NCI-H748 treated with DMSO at 0.1 percent for 48 hours (cell line): ENCODE results near the gene RILPL1.
"Not testable (repeated sequence)": the region's sequence is repeated elsewhere in the genome, so short reads cannot be mapped to it uniquely, and the experiment has no call there.

Source experiments
- DNase-seq: peaks from one replicate; lab custom pipeline; 2025; lab: John Stamatoyannopoulos, UW

RILPL1 gene

GRCh38 chr12:123494124-123494851 is 39.2 kb downstream of the RILPL1 start:
- no peak for DNase-seq

- DNase-seq, result not testable (repeated sequence)
These were observed 41.0 kb downstream of the RILPL1 start for GRCh38 chr12:123492339-123493039.

- DNase-seq, result no peak
These were observed 42.0 kb downstream of the RILPL1 start for GRCh38 chr12:123491481-123491880.

GRCh38 chr12:123491056-123491455 is 42.5 kb downstream of the RILPL1 start:
- DNase-seq, result no peak

GRCh38 chr12:123490089-123490488 is 43.4 kb downstream of the RILPL1 start:
- DNase-seq, result no peak

GRCh38 chr12:123489580-123489979 is 43.9 kb downstream of the RILPL1 start:
- no peak for DNase-seq

- no peak for DNase-seq
These were observed 44.8 kb downstream of the RILPL1 start for GRCh38 chr12:123488539-123489230.

- DNase-seq, result no peak
These were observed 46.1 kb downstream of the RILPL1 start for GRCh38 chr12:123487428-123487827.

GRCh38 chr12:123485756-123486155 is 47.8 kb downstream of the RILPL1 start:
- DNase-seq, result no peak

GRCh38 chr12:123483602-123484248 is 49.8 kb downstream of the RILPL1 start:
- DNase-seq, result no peak

- DNase-seq, result no peak
These were observed 50.6 kb downstream of the RILPL1 start for GRCh38 chr12:123482876-123483275.

GRCh38 chr12:123481251-123481650 is 52.3 kb downstream of the RILPL1 start:
- not testable (repeated sequence) for DNase-seq

GRCh38 chr12:123479442-123480180 is 53.9 kb downstream of the RILPL1 start:
- DNase-seq, result no peak

- no peak for DNase-seq
These were observed 54.8 kb downstream of the RILPL1 start for GRCh38 chr12:123478762-123479161.

GRCh38 chr12:123478069-123478468 is 55.5 kb downstream of the RILPL1 start:
- no peak for DNase-seq

GRCh38 chr12:123475246-123475703 is 58.2 kb downstream of the RILPL1 start:
- DNase-seq, result no peak

- no peak for DNase-seq
These were observed 58.9 kb downstream of the RILPL1 start for GRCh38 chr12:123474485-123475245.

GRCh38 chr12:123472438-123472849 is 61.1 kb downstream of the RILPL1 start:
- no peak for DNase-seq

- DNase-seq, result no peak
These were observed 62.0 kb downstream of the RILPL1 start for GRCh38 chr12:123471374-123472068.

- DNase-seq, result no peak
These were observed 63.5 kb downstream of the RILPL1 start for GRCh38 chr12:123469978-123470377.
